Tibial artery (tissue), 4 donors: ENCODE data around the gene FAM131B.

Experiments
- DNase-seq, 2 donors: peaks; one replicate each; pipeline ENCODE4 v3.0.0-alpha.2; 2019
- H3K27ac ChIP-seq, 2 donors: fragments of 200-600 bp; sonication (generic) in 1 of 2; 1 replicate in 1 of 2; 2 replicates in 1 of 2; pipeline ENCODE4 v1.5.1; 2018 to 2019; ENCODE audit warnings: mild to moderate bottlenecking in 1 of 2
- H3K27me3 ChIP-seq, 2 donors: fragments of 200-600 bp; sonication (generic) in 1 of 2; one replicate each; pipeline versions ENCODE4 v1.5.1 to v1.6.0; 2016 to 2019
- H3K36me3 ChIP-seq, 3 donors: fragments of 200-600 bp; sonication (generic) in 2 of 3; one replicate each; pipeline ENCODE4 v1.5.1; 2016 to 2019; ENCODE audit warnings: mild to moderate bottlenecking in 2 of 3
- H3K4me1 ChIP-seq, 4 donors: fragments of 200-600 bp; sonication (generic) in 2 of 4; 1 replicate in 3 of 4; 2 replicates in 1 of 4; pipeline ENCODE4 v1.5.1; 2016 to 2019
- H3K4me3 ChIP-seq, 2 donors: fragments of 200-600 bp; sonication (generic) in 1 of 2; 1 replicate in 1 of 2; 2 replicates in 1 of 2; pipeline ENCODE4 v1.5.1; 2018 to 2019; ENCODE audit warnings: mild to moderate bottlenecking in 2 of 2
- H3K9me3 ChIP-seq, 3 donors: fragments of 200-600 bp; sonication (generic) in 1 of 3; one replicate each; pipeline ENCODE4 v1.5.1; 2016 to 2019
- CTCF ChIP-seq, 2 experiments: fragments of 200-600 bp in 1 of 2; fragments of 450-650 bp in 1 of 2; IDR thresholded peaks; one replicate each; pipeline ENCODE4 v1.5.1; 2017 to 2019; ENCODE audit warnings: antibody characterized with exemption in 2 of 2, mild to moderate bottlenecking in 1 of 2, moderate library complexity in 1 of 2
- intact Hi-C: fragments of 100-400 bp; cut with DNase I; formaldehyde crosslinking; loops from one replicate; pipeline ENCODE4 v1.15.0; 2023; ENCODE audit warnings: low total_unique reads

The FAM131B gene

GRCh38 chr7:143368387-143368786 is 5.9 kb upstream of the FAM131B start:
- H3K36me3 ChIP-seq, result no peaks in the 10 kb centered on the region
- H3K27ac ChIP-seq, result no peak overlapping the region
- no peaks in the 10 kb centered on the region for H3K9me3 ChIP-seq
- DNase-seq, result no peak
- no peak overlapping the region for H3K4me3 ChIP-seq
- no peak for TF ChIP-seq CTCF (IDR thresholded peaks at IDR 0.05)
- peaks cover 0 to 3% of the 10 kb centered on the region in 2 donors for H3K27me3 ChIP-seq
- intact Hi-C loops, result loop anchor here (10.0 kb wide), 1 partner anchor 46 kb away; no protein-coding TSS in a partner anchor
- H3K4me1 ChIP-seq, result no peaks in the 10 kb centered on the region

- DNase-seq, result no peak
Measured at GRCh38 chr7:143367972-143368371, 5.5 kb upstream of the FAM131B start.

GRCh38 chr7:143363016-143363937 is 764 bp upstream of the FAM131B start:
- no peak for DNase-seq
- peaks cover 0 to 26% of the 10 kb centered on the region in 2 donors for H3K27me3 ChIP-seq
- H3K27ac ChIP-seq, result no peak overlapping the region
- H3K4me1 ChIP-seq, result peaks cover 0 to 18% (median 14%) of the 10 kb centered on the region in 4 donors
- intact Hi-C loops, result loop anchor here (5.0 to 10.0 kb wide), 2 partner anchors 52 to 71 kb away; no protein-coding TSS in a partner anchor
- peak overlapping the region; percentile 56 to 62 for H3K4me3 ChIP-seq
- no peaks in the 10 kb centered on the region for H3K36me3 ChIP-seq
- H3K9me3 ChIP-seq, result no peaks in the 10 kb centered on the region
- no peak for TF ChIP-seq CTCF (IDR thresholded peaks at IDR 0.05)

More at GRCh38 chr7:143367972-143368371, 5.5 kb upstream of the FAM131B start:
- TF ChIP-seq CTCF (IDR thresholded peaks at IDR 0.05), result no peak
- Histone ChIP-seq H3K27ac (no peak overlapping the region), H3K4me3 (no peak overlapping the region), H3K36me3 (no peaks in the 10 kb centered on the region), H3K27me3 (peaks cover 0 to 7% of the 10 kb centered on the region in 2 donors), H3K9me3 (no peaks in the 10 kb centered on the region), H3K4me1 (peaks cover 0 to 2% (median 1%) of the 10 kb centered on the region in 4 donors)
- intact Hi-C loops, result loop anchor here (10.0 kb wide), 1 partner anchor 47 kb away; no protein-coding TSS in a partner anchor

- no peak overlapping the region for H3K27ac ChIP-seq
- H3K36me3 ChIP-seq, result no peaks in the 10 kb centered on the region
- peak overlapping the region; percentile 56 to 62 for H3K4me3 ChIP-seq
- DNase-seq, result no peak
- intact Hi-C loops, result loop anchor here (5.0 to 10.0 kb wide), 2 partner anchors 53 to 69 kb away; no protein-coding TSS in a partner anchor
- TF ChIP-seq CTCF (IDR thresholded peaks at IDR 0.05), result no peak
- no peaks in the 10 kb centered on the region for H3K9me3 ChIP-seq
- H3K4me1 ChIP-seq, result peaks cover 0 to 18% (median 14%) of the 10 kb centered on the region in 4 donors
- H3K27me3 ChIP-seq, result peaks cover 0 to 26% of the 10 kb centered on the region in 2 donors
Measured at GRCh38 chr7:143361552-143362130, 872 bp downstream of the FAM131B start.

- Histone ChIP-seq H3K4me3 (no peak overlapping the region), H3K9me3 (no peaks in the 10 kb centered on the region), H3K36me3 (no peaks in the 10 kb centered on the region), H3K27ac (no peak overlapping the region), H3K4me1 (peaks cover 0 to 18% (median 14%) of the 10 kb centered on the region in 4 donors), H3K27me3 (peaks cover 0 to 26% of the 10 kb centered on the region in 2 donors)
- DNase-seq, result no peak
- intact Hi-C loops, result loop anchor here (5.0 to 10.0 kb wide), 2 partner anchors 54 to 69 kb away; no protein-coding TSS in a partner anchor
- no peak for TF ChIP-seq CTCF (IDR thresholded peaks at IDR 0.05)
Measured at GRCh38 chr7:143360788-143361551, 1.5 kb downstream of the FAM131B start.
